ENCODE data around the gene STX19. TPM values are rescaled to one million over a fixed set of nuclear protein-coding genes. Genes with fewer than 3 reads are reported as not detected.
"Not testable (repeated sequence)": the region's sequence is repeated elsewhere in the genome, so short reads cannot be mapped to it uniquely, and the experiment has no call there.

Gene STX19
- total and polyA plus RNA-seq, 4 donors: 0.54 to 7.1 TPM; not detected in 2

- Histone ChIP-seq H3K4me1 (ENCODE audit: control insufficient read depth in 1 of 2, insufficient read depth in 2 of 2, low read length in 2 of 2) (peaks cover 0 to 5% of the 10 kb centered on the region in 2 donors), H3K4me3 (ENCODE audit: low read length in 2 of 2) (no peak overlapping the region), H3K36me3 (ENCODE audit: control insufficient read depth in 1 of 2, insufficient read depth in 2 of 2, low read length in 1 of 2) (no peaks in the 10 kb centered on the region), H3K9me3 (ENCODE audit: control insufficient read depth, low read length) (no peaks in the 10 kb centered on the region), H3K27me3 (ENCODE audit: control insufficient read depth in 1 of 2, insufficient read depth in 2 of 2, low read length in 1 of 2) (no peaks in the 10 kb centered on the region), H3K27ac (ENCODE audit: low read depth in 1 of 2, low read length in 2 of 2) (peak overlapping the region in 1 of 2 donors; percentile 25)
- ATAC-seq (ENCODE audit: low FRiP score): no peak
- intact Hi-C loops (cut with DNase I): loop anchor here in 1 of 2 donors (5.0 kb wide), 1 partner anchor 58 kb away; no protein-coding TSS in a partner anchor
- DNase-seq: no peak
- 93 to 96% methylated on average over 1 of the region's 1 CpG for WGBS, 2 donors
These were observed 58.4 kb downstream of the STX19 start for GRCh38 chr3:93969997-93970396.

GRCh38 chr3:93969443-93969842 is 59.0 kb downstream of the STX19 start:
- intact Hi-C loops (cut with DNase I): no loop called here
- peak overlapping the region in 1 of 2 donors; percentile 40 for H3K27ac ChIP-seq (ENCODE audit: low read depth in 1 of 2, low read length in 2 of 2)
- no peak for ATAC-seq (ENCODE audit: low FRiP score)

GRCh38 chr3:93965106-93965505 is 63.3 kb downstream of the STX19 start:
- 96% methylated on average over 19 of the region's 19 CpGs for WGBS, 2 donors
- H3K36me3 ChIP-seq (ENCODE audit: control insufficient read depth in 1 of 2, insufficient read depth in 2 of 2, low read length in 1 of 2); H3K9me3 ChIP-seq (ENCODE audit: control insufficient read depth, low read length); intact Hi-C loops (cut with DNase I); H3K27ac ChIP-seq (ENCODE audit: low read depth in 1 of 2, low read length in 2 of 2); DNase-seq; H3K4me3 ChIP-seq (ENCODE audit: low read length in 2 of 2); H3K27me3 ChIP-seq (ENCODE audit: control insufficient read depth in 1 of 2, insufficient read depth in 2 of 2, low read length in 1 of 2); ATAC-seq (ENCODE audit: low FRiP score): not testable (repeated sequence)
- peaks cover 8 to 12% of the 10 kb centered on the region in 2 donors for H3K4me1 ChIP-seq (ENCODE audit: control insufficient read depth in 1 of 2, insufficient read depth in 2 of 2, low read length in 2 of 2)

More at GRCh38 chr3:93969443-93969842, 59.0 kb downstream of the STX19 start:
- Histone ChIP-seq H3K9me3 (ENCODE audit: control insufficient read depth, low read length) (no peaks in the 10 kb centered on the region), H3K4me1 (ENCODE audit: control insufficient read depth in 1 of 2, insufficient read depth in 2 of 2, low read length in 2 of 2) (peaks cover 0 to 5% of the 10 kb centered on the region in 2 donors), H3K27me3 (ENCODE audit: control insufficient read depth in 1 of 2, insufficient read depth in 2 of 2, low read length in 1 of 2) (no peaks in the 10 kb centered on the region), H3K4me3 (ENCODE audit: low read length in 2 of 2) (no peak overlapping the region), H3K36me3 (ENCODE audit: control insufficient read depth in 1 of 2, insufficient read depth in 2 of 2, low read length in 1 of 2) (no peaks in the 10 kb centered on the region)
- no peak for DNase-seq
- 57 to 65% methylated on average over 3 of the region's 3 CpGs for WGBS, 2 donors

Other genes with a start within 250 kb of the STX19 start
- gene PROS1, start 54.7 kb downstream of the STX19 start, total RNA-seq: 100 to 1,000 TPM in 1 of 2 donors, 10 to 100 TPM in 1; 81.1 to 132 TPM
- 100 to 1,000 TPM in 1 of 2 donors, 10 to 100 TPM in 1; 40.5 to 125 TPM for gene PROS1, start 54.7 kb downstream of the STX19 start, polyA plus RNA-seq
- gene ARL13B, start 48.4 kb downstream of the STX19 start, total RNA-seq: 10 to 100 TPM; 16.5 to 19.1 TPM
- gene ARL13B, start 48.4 kb downstream of the STX19 start, polyA plus RNA-seq: 1 to 10 TPM; 5.0 to 7.6 TPM
- 1 to 10 TPM; 4.5 to 7.1 TPM for gene DHFR2, start 34.3 kb upstream of the STX19 start, total RNA-seq
- 1 to 10 TPM; 2.3 to 4.3 TPM for gene DHFR2, start 34.3 kb upstream of the STX19 start, polyA plus RNA-seq
- 10 to 100 TPM; 15.5 to 20.0 TPM for gene NSUN3, start 34.5 kb upstream of the STX19 start, total RNA-seq
- 10 to 100 TPM in 1 of 2 donors, 1 to 10 TPM in 1; 3.9 to 12.3 TPM for gene NSUN3, start 34.5 kb upstream of the STX19 start, polyA plus RNA-seq